ENCODE data around the gene OCEL1. TPM values are rescaled to one million over a fixed set of nuclear protein-coding genes. Genes with fewer than 3 reads are reported as not detected.

OCEL1 gene
- total and polyA plus RNA-seq, 3 donors from 2014 or later, result 6.6 to 17.5 (median 13.9) TPM

- Histone ChIP-seq H3K27ac (no peak overlapping the region), H3K4me3 (no peak overlapping the region), H3K9me3 (no peaks in the 10 kb centered on the region), H3K4me1 (peaks cover under 1% of the 10 kb centered on the region), H3K36me3 (ENCODE audit: low read depth, missing control alignments) (no peaks in the 10 kb centered on the region), H3K27me3 (no peaks in the 10 kb centered on the region)
- no peak for TF ChIP-seq CTCF (IDR thresholded peaks at IDR 0.05)
- no peak for TF ChIP-seq POLR2A (IDR thresholded peaks at IDR 0.05)
- WGBS, 2 donors, result 55 to 60% methylated on average over 19 to 27 of the region's 28 CpGs
- DNase-seq, result peak; percentile 76
- intact Hi-C loops (cut with DNase I; ENCODE audit: low total_unique reads), result loop anchor here (10.0 kb wide), 1 partner anchor 65 kb away; no protein-coding TSS in a partner anchor
Measured at GRCh38 chr19:17209126-17210036, 16.6 kb upstream of the OCEL1 start.

DNA sequence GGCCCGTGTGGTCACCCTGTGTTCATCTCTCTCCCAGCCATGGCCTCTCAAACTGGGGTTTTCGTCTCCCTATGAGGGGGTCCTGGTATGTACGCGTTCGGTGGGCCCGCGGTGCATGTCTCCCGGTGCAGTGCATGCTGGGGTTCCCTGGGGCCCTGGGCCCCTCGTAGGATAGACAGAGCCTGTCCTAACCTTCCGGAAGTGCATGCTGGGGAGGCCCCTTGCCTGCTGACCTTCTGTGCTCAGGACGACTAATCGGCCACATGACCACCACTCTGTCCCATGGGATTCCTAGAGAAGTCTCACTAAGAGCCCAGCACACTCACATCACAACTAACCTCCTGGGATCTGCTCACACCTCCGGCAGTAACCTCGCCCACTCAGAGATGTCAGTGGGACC, 15.7 kb upstream of the OCEL1 start:
- H3K27ac ChIP-seq, result no peak overlapping the region
- no peak for DNase-seq
- no peaks in the 10 kb centered on the region for H3K9me3 ChIP-seq
- intact Hi-C loops (cut with DNase I; ENCODE audit: low total_unique reads), result no loop called here
- H3K4me1 ChIP-seq, result peaks cover 5% of the 10 kb centered on the region
- TF ChIP-seq CTCF (IDR thresholded peaks at IDR 0.05), result no peak
- TF ChIP-seq POLR2A (IDR thresholded peaks at IDR 0.05), result no peak
- WGBS, 2 donors, result 86 to 100% methylated on average over 2 to 13 of the region's 14 CpGs
- H3K36me3 ChIP-seq (ENCODE audit: low read depth, missing control alignments), result no peaks in the 10 kb centered on the region
- no peaks in the 10 kb centered on the region for H3K27me3 ChIP-seq
- H3K4me3 ChIP-seq, result no peak overlapping the region

GRCh38 chr19:17211547-17212446, 14.2 kb upstream of the OCEL1 start:
- intact Hi-C loops (cut with DNase I; ENCODE audit: low total_unique reads), result no loop called here
- Histone ChIP-seq H3K27ac (no peak overlapping the region), H3K4me3 (no peak overlapping the region), H3K36me3 (ENCODE audit: low read depth, missing control alignments) (no peaks in the 10 kb centered on the region), H3K27me3 (no peaks in the 10 kb centered on the region), H3K4me1 (peaks cover 10% of the 10 kb centered on the region), H3K9me3 (no peaks in the 10 kb centered on the region)
- 90 to 92% methylated on average over 12 to 53 of the region's 58 CpGs for WGBS, 2 donors
- no peak for TF ChIP-seq CTCF (IDR thresholded peaks at IDR 0.05)
- TF ChIP-seq POLR2A (IDR thresholded peaks at IDR 0.05), result no peak
- DNase-seq, result no peak

GRCh38 chr19:17213334-17213733, 12.7 kb upstream of the OCEL1 start:
- H3K9me3 ChIP-seq, result no peaks in the 10 kb centered on the region
- no peak for TF ChIP-seq CTCF (IDR thresholded peaks at IDR 0.05)
- no peak for TF ChIP-seq POLR2A (IDR thresholded peaks at IDR 0.05)
- no peak for DNase-seq
- 76 to 86% methylated on average over 2 to 5 of the region's 5 CpGs for WGBS, 2 donors
- peaks cover 10% of the 10 kb centered on the region for H3K4me1 ChIP-seq
- H3K4me3 ChIP-seq, result no peak overlapping the region
- no peaks in the 10 kb centered on the region for H3K27me3 ChIP-seq
- H3K27ac ChIP-seq, result no peak overlapping the region
- intact Hi-C loops (cut with DNase I; ENCODE audit: low total_unique reads), result no loop called here
- H3K36me3 ChIP-seq (ENCODE audit: low read depth, missing control alignments), result no peaks in the 10 kb centered on the region
